ENCODE measurements around the gene TUBB.
A peak's percentile ranks its signal among the peaks of the same experiment; 100 is the strongest.

Gene TUBB

GRCh38 chr6:30688569-30688968, 31.6 kb upstream of the TUBB start:
- Histone ChIP-seq H3K4me3 (ENCODE audit: low read length, poor library complexity, severe bottlenecking) (peak overlapping the region; percentile 97), H3K79me2 (ENCODE audit: insufficient read depth, low read length) (peaks cover 70% of the 10 kb centered on the region), H2AFZ (ENCODE audit: low read length) (no peak overlapping the region), H3F3A (ENCODE audit: low read depth) (no peaks in the 10 kb centered on the region), H3K36me3 (ENCODE audit: insufficient read depth, low read length) (no peaks in the 10 kb centered on the region), H3K27me3 (ENCODE audit: insufficient read depth, low read length, poor library complexity, severe bottlenecking) (no peaks in the 10 kb centered on the region), H3K4me2 (ENCODE audit: low read depth, low read length, poor library complexity, severe bottlenecking) (peak overlapping the region; percentile 97), H3K9me3 (ENCODE audit: insufficient read depth, low read depth, low read length) (no peaks in the 10 kb centered on the region), H4K20me1 (ENCODE audit: insufficient read depth, low read length, poor library complexity, severe bottlenecking) (peaks cover 15% of the 10 kb centered on the region), H3K9ac (ENCODE audit: low read depth, low read length, poor library complexity, severe bottlenecking) (peak overlapping the region; percentile 96), H3K9me2 (replicated peaks; ENCODE audit: low read depth, low read length) (no peaks in the 10 kb centered on the region), H3K4me1 (ENCODE audit: insufficient read depth, low read length, poor library complexity, severe bottlenecking) (peaks cover 52% of the 10 kb centered on the region)
- TF ChIP-seq EZH2phosphoT487 (IDR thresholded peaks at IDR 0.05; ENCODE audit: borderline replicate concordance), result no peak
- peak; percentile 19; the same call in 1 of the 2 replicates for TF ChIP-seq CTCF (conservative IDR thresholded peaks at IDR 0.05; ENCODE audit: low read length)

GRCh38 chr6:30689022-30689865, 30.9 kb upstream of the TUBB start:
- Histone ChIP-seq H3K27me3 (ENCODE audit: insufficient read depth, low read length, poor library complexity, severe bottlenecking) (no peaks in the 10 kb centered on the region), H3F3A (ENCODE audit: low read depth) (no peaks in the 10 kb centered on the region), H3K9me3 (ENCODE audit: insufficient read depth, low read depth, low read length) (no peaks in the 10 kb centered on the region), H3K4me3 (ENCODE audit: low read length, poor library complexity, severe bottlenecking) (peak overlapping the region; percentile 97), H3K36me3 (ENCODE audit: insufficient read depth, low read length) (no peaks in the 10 kb centered on the region), H3K9ac (ENCODE audit: low read depth, low read length, poor library complexity, severe bottlenecking) (peak overlapping the region; percentile 96), H3K4me2 (ENCODE audit: low read depth, low read length, poor library complexity, severe bottlenecking) (peak overlapping the region; percentile 97), H2AFZ (ENCODE audit: low read length) (no peak overlapping the region), H3K9me2 (replicated peaks; ENCODE audit: low read depth, low read length) (no peaks in the 10 kb centered on the region), H3K79me2 (ENCODE audit: insufficient read depth, low read length) (peaks cover 63% of the 10 kb centered on the region), H3K4me1 (ENCODE audit: insufficient read depth, low read length, poor library complexity, severe bottlenecking) (peaks cover 52% of the 10 kb centered on the region), H4K20me1 (ENCODE audit: insufficient read depth, low read length, poor library complexity, severe bottlenecking) (peaks cover 12% of the 10 kb centered on the region)
- no peak for TF ChIP-seq CTCF (conservative IDR thresholded peaks at IDR 0.05; ENCODE audit: low read length)
- TF ChIP-seq EZH2phosphoT487 (IDR thresholded peaks at IDR 0.05; ENCODE audit: borderline replicate concordance), result no peak

- no peak for TF ChIP-seq CTCF (conservative IDR thresholded peaks at IDR 0.05; ENCODE audit: low read length)
- no peak for TF ChIP-seq EZH2phosphoT487 (IDR thresholded peaks at IDR 0.05; ENCODE audit: borderline replicate concordance)
- peak overlapping the region; percentile 96 for H3K9ac ChIP-seq (ENCODE audit: low read depth, low read length, poor library complexity, severe bottlenecking)
- peak overlapping the region; percentile 97 for H3K4me3 ChIP-seq (ENCODE audit: low read length, poor library complexity, severe bottlenecking)
- H3K4me2 ChIP-seq (ENCODE audit: low read depth, low read length, poor library complexity, severe bottlenecking), result peak overlapping the region; percentile 97
- no peaks in the 10 kb centered on the region for H3K27me3 ChIP-seq (ENCODE audit: insufficient read depth, low read length, poor library complexity, severe bottlenecking)
- H4K20me1 ChIP-seq (ENCODE audit: insufficient read depth, low read length, poor library complexity, severe bottlenecking), result peaks cover 11% of the 10 kb centered on the region
- peaks cover 56% of the 10 kb centered on the region for H3K79me2 ChIP-seq (ENCODE audit: insufficient read depth, low read length)
- H2AFZ ChIP-seq (ENCODE audit: low read length), result no peak overlapping the region
- H3F3A ChIP-seq (ENCODE audit: low read depth), result no peaks in the 10 kb centered on the region
- no peaks in the 10 kb centered on the region for H3K36me3 ChIP-seq (ENCODE audit: insufficient read depth, low read length)
- no peaks in the 10 kb centered on the region for H3K9me3 ChIP-seq (ENCODE audit: insufficient read depth, low read depth, low read length)
- no peaks in the 10 kb centered on the region for H3K9me2 ChIP-seq (replicated peaks; ENCODE audit: low read depth, low read length)
- H3K4me1 ChIP-seq (ENCODE audit: insufficient read depth, low read length, poor library complexity, severe bottlenecking), result peaks cover 49% of the 10 kb centered on the region
These were observed 30.2 kb upstream of the TUBB start for GRCh38 chr6:30689985-30690384.

All from Loucy (cell line).